ENCODE results near the gene ICAM1. TPM values are rescaled to one million over a fixed set of nuclear protein-coding genes. Genes with fewer than 3 reads are reported as not detected.

ICAM1 gene, protein sequence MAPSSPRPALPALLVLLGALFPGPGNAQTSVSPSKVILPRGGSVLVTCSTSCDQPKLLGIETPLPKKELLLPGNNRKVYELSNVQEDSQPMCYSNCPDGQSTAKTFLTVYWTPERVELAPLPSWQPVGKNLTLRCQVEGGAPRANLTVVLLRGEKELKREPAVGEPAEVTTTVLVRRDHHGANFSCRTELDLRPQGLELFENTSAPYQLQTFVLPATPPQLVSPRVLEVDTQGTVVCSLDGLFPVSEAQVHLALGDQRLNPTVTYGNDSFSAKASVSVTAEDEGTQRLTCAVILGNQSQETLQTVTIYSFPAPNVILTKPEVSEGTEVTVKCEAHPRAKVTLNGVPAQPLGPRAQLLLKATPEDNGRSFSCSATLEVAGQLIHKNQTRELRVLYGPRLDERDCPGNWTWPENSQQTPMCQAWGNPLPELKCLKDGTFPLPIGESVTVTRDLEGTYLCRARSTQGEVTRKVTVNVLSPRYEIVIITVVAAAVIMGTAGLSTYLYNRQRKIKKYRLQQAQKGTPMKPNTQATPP
- polyA plus RNA-seq (not detected in 2 replicates), polyA minus RNA-seq (not detected in 2 replicates)

DNA sequence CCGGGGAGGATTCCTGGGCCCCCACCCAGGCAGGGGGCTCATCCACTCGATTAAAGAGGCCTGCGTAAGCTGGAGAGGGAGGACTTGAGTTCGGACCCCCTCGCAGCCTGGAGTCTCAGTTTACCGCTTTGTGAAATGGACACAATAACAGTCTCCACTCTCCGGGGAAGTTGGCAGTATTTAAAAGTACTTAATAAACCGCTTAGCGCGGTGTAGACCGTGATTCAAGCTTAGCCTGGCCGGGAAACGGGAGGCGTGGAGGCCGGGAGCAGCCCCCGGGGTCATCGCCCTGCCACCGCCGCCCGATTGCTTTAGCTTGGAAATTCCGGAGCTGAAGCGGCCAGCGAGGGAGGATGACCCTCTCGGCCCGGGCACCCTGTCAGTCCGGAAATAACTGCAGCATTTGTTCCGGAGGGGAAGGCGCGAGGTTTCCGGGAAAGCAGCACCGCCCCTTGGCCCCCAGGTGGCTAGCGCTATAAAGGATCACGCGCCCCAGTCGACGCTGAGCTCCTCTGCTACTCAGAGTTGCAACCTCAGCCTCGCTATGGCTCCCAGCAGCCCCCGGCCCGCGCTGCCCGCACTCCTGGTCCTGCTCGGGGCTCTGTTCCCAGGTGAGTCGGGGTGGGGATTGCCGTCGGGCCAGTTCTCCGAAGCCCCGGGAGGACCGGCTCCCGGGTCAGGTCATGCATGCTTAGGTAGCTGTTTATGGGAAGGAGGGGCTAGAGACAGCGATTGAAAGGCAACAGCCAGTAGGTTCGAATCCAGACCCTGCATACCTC is at the start of gene ICAM1:
Gene ICAM1, plus strand, starts transcription at position 505 of the 779 bp plus-strand sequence. Its CDS starts 40 bp downstream, at position 545.
- H3K4me2 ChIP-seq (ENCODE audit: low read length), result no peak within 1 kb of the TSS
- H3K4me3 ChIP-seq (ENCODE audit: low read length), result peak within 1 kb of the TSS; percentile 47
- no peak within 1 kb of the TSS for H2AFZ ChIP-seq (ENCODE audit: low read depth, low read length)
- no peak within 1 kb of the TSS for H3K27ac ChIP-seq (ENCODE audit: low read length)
- H3K9ac ChIP-seq (ENCODE audit: low read length), result no peak within 1 kb of the TSS
- TF ChIP-seq EZH2 (IDR thresholded peaks at IDR 0.05; ENCODE audit: borderline replicate concordance, insufficient read depth, low read length, poor library complexity, severe bottlenecking) (peak; percentile 36), MXI1 (conservative IDR thresholded peaks at IDR 0.05; ENCODE audit: poor library complexity, severe bottlenecking) (no peak)
- H3K9me2 ChIP-seq (ENCODE audit: insufficient read depth, low read length), result no peaks in the 10 kb centered on the region
- H3F3A ChIP-seq (ENCODE audit: insufficient read depth, low read length, poor library complexity, severe bottlenecking), result no peaks in the 10 kb centered on the region
- H3K27me3 ChIP-seq (ENCODE audit: insufficient read depth, low read depth, low read length), result peaks cover 43% of the 10 kb centered on the region
- H3K9me3 ChIP-seq (ENCODE audit: low read length), result no peaks in the 10 kb centered on the region
- no peaks in the 10 kb centered on the region for H3K79me2 ChIP-seq (replicated peaks; ENCODE audit: insufficient read depth, low read length)
- no peaks in the 10 kb centered on the region for H4K20me1 ChIP-seq (ENCODE audit: insufficient read depth)
- no peaks in the 10 kb centered on the region for H3K36me3 ChIP-seq (ENCODE audit: insufficient read depth, low read length)

DNA sequence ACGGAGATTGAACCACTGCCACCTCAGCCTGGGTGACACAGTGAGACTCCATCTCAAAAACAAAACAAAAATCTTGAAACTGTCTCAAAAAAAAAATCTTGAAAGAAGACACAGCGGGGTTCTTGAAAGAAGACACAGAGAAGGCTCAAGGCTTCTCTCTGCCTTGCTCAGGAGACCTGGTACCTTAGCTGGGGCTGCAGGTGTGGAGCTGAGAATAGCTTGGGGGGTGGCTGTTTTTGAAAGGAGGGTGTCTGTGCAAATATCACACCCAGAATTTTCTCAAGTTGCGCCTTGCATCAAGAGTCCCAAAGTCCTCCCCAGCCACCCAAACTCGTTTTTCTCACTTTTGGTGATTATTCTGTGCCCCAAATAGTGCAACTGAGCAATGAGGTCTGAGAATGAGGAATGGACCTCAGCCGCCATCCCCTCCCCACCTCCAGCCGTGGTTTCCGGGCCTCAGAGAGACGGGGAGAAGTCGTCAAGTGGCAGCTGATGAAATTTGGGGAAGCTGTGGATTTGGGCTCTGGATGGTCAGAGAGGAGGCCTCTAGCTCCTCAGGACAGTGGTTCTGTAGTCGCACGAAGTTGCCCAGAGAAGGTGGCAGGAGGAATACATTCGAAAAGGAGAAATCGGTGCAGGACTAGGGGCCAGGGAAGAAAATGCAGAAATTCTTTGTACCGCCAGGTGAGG is 48.6 kb upstream of the ICAM1 start:
- Histone ChIP-seq H3K4me3 (ENCODE audit: low read length) (no peak overlapping the region), H3K27me3 (ENCODE audit: insufficient read depth, low read depth, low read length) (no peaks in the 10 kb centered on the region), H3K9me2 (ENCODE audit: insufficient read depth, low read length) (no peaks in the 10 kb centered on the region), H3K9me3 (ENCODE audit: low read length) (no peaks in the 10 kb centered on the region), H3F3A (ENCODE audit: insufficient read depth, low read length, poor library complexity, severe bottlenecking) (no peaks in the 10 kb centered on the region), H3K9ac (ENCODE audit: low read length) (no peak overlapping the region), H2AFZ (ENCODE audit: low read depth, low read length) (no peak overlapping the region), H3K4me2 (ENCODE audit: low read length) (no peak overlapping the region), H3K27ac (ENCODE audit: low read length) (no peak overlapping the region), H3K36me3 (ENCODE audit: insufficient read depth, low read length) (no peaks in the 10 kb centered on the region), H3K79me2 (replicated peaks; ENCODE audit: insufficient read depth, low read length) (no peaks in the 10 kb centered on the region), H4K20me1 (ENCODE audit: insufficient read depth) (no peaks in the 10 kb centered on the region)
- TF ChIP-seq SMC3 (conservative IDR thresholded peaks at IDR 0.05; ENCODE audit: poor library complexity) (no peak), POLR2AphosphoS5 (IDR thresholded peaks at IDR 0.05) (no peak)
- TF ChIP-seq, protein P1, sequence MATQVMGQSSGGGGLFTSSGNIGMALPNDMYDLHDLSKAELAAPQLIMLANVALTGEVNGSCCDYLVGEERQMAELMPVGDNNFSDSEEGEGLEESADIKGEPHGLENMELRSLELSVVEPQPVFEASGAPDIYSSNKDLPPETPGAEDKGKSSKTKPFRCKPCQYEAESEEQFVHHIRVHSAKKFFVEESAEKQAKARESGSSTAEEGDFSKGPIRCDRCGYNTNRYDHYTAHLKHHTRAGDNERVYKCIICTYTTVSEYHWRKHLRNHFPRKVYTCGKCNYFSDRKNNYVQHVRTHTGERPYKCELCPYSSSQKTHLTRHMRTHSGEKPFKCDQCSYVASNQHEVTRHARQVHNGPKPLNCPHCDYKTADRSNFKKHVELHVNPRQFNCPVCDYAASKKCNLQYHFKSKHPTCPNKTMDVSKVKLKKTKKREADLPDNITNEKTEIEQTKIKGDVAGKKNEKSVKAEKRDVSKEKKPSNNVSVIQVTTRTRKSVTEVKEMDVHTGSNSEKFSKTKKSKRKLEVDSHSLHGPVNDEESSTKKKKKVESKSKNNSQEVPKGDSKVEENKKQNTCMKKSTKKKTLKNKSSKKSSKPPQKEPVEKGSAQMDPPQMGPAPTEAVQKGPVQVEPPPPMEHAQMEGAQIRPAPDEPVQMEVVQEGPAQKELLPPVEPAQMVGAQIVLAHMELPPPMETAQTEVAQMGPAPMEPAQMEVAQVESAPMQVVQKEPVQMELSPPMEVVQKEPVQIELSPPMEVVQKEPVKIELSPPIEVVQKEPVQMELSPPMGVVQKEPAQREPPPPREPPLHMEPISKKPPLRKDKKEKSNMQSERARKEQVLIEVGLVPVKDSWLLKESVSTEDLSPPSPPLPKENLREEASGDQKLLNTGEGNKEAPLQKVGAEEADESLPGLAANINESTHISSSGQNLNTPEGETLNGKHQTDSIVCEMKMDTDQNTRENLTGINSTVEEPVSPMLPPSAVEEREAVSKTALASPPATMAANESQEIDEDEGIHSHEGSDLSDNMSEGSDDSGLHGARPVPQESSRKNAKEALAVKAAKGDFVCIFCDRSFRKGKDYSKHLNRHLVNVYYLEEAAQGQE (IDR thresholded peaks at IDR 0.05; ENCODE audit: borderline replicate concordance), result no peak
